Nucleus accumbens (tissue), 56 donors: ENCODE measurements around the gene ITPKB.
"Not testable (repeated sequence)": the region's sequence is repeated elsewhere in the genome, so short reads cannot be mapped to it uniquely, and the experiment has no call there.

ENCODE experiments used
- DNase-seq, 56 donors: peaks; one replicate each; lab custom pipeline; 2025; lab: John Stamatoyannopoulos, UW

The ITPKB gene

GRCh38 chr1:226608699-226609505 is 130.2 kb downstream of the ITPKB start:
- DNase-seq, result peak in 44 of 56 donors; percentile 8 to 79 (median 44)

GRCh38 chr1:226607821-226608220 is 131.3 kb downstream of the ITPKB start:
- DNase-seq, result no peak

- no peak for DNase-seq
Observed at GRCh38 chr1:226607268-226607660, 131.8 kb downstream of the ITPKB start.

GRCh38 chr1:226606311-226607267 is 132.5 kb downstream of the ITPKB start:
- DNase-seq, result no peak

GRCh38 chr1:226605318-226605950 is 133.6 kb downstream of the ITPKB start:
- peak in 1 of 56 donors; percentile 25 for DNase-seq

- no peak for DNase-seq
Observed at GRCh38 chr1:226604560-226605317, 134.3 kb downstream of the ITPKB start.

GRCh38 chr1:226603858-226604559 is 135.1 kb downstream of the ITPKB start:
- DNase-seq, result peak in 3 of 56 donors; percentile 20 to 71 (median 43)

- peak in 32 of 56 donors; percentile 7 to 76 (median 36) for DNase-seq
Observed at GRCh38 chr1:226603022-226603857, 135.8 kb downstream of the ITPKB start.

GRCh38 chr1:226602186-226603021 is 136.7 kb downstream of the ITPKB start:
- DNase-seq, result no peak

GRCh38 chr1:226601456-226601855 is 137.6 kb downstream of the ITPKB start:
- no peak for DNase-seq

- DNase-seq, result no peak
Observed at GRCh38 chr1:226600254-226600653, 138.8 kb downstream of the ITPKB start.

- no peak for DNase-seq
Observed at GRCh38 chr1:226599636-226600238, 139.3 kb downstream of the ITPKB start.

GRCh38 chr1:226598955-226599354 is 140.1 kb downstream of the ITPKB start:
- DNase-seq, result not testable (repeated sequence)

GRCh38 chr1:226598455-226598849 is 140.6 kb downstream of the ITPKB start:
- no peak for DNase-seq

- DNase-seq, result no peak
Observed at GRCh38 chr1:226597616-226598454, 141.2 kb downstream of the ITPKB start.

- DNase-seq, result no peak
Observed at GRCh38 chr1:226596531-226597165, 142.4 kb downstream of the ITPKB start.
